Thyroid gland (tissue), 4 donors: Measurements from ENCODE around the gene TMEFF2.

Source experiments
- POLR2A ChIP-seq, 2 donors: fragments of 450-650 bp; IDR thresholded peaks; one replicate each; pipeline ENCODE4 v1.6.1; 2017; ENCODE audit warnings: antibody characterized with exemption in 2 of 2, mild to moderate bottlenecking in 2 of 2, moderate library complexity in 1 of 2
- TF ChIP-seq, protein P1 (sequence below), 6 experiments: fragments of 200-600 bp in 3 of 6; fragments of 450-650 bp in 3 of 6; sonication (generic) in 3 of 6; IDR thresholded peaks; one replicate each; pipeline ENCODE4 v1.5.1; 2016 to 2019; ENCODE audit warnings: antibody characterized with exemption in 6 of 6, mild to moderate bottlenecking in 2 of 6, inconsistent platforms in 1 of 6, moderate library complexity in 1 of 6

DNA sequence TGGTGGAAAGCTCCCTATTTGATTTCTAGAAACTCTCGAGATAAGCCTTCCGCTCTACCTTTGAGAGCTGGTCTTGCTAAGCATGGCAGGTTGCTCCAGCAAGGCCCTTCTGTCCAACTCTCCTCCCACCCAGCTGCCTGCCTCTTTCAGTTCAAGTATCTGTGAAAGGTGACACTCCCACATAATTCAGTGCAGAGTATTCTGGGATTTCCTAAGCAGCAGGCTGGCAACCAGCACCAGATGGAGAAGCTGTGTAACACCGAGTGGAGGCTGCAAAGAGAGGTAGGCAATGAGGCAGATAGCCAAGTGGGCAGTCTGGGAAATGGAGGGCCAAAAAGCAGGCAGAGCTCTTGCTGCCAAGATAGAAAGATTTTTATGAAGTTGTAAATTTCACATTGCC is 259.5 kb downstream of the TMEFF2 start:
- TF ChIP-seq POLR2A (IDR thresholded peaks at IDR 0.05): no peak
- TF ChIP-seq, protein P1, sequence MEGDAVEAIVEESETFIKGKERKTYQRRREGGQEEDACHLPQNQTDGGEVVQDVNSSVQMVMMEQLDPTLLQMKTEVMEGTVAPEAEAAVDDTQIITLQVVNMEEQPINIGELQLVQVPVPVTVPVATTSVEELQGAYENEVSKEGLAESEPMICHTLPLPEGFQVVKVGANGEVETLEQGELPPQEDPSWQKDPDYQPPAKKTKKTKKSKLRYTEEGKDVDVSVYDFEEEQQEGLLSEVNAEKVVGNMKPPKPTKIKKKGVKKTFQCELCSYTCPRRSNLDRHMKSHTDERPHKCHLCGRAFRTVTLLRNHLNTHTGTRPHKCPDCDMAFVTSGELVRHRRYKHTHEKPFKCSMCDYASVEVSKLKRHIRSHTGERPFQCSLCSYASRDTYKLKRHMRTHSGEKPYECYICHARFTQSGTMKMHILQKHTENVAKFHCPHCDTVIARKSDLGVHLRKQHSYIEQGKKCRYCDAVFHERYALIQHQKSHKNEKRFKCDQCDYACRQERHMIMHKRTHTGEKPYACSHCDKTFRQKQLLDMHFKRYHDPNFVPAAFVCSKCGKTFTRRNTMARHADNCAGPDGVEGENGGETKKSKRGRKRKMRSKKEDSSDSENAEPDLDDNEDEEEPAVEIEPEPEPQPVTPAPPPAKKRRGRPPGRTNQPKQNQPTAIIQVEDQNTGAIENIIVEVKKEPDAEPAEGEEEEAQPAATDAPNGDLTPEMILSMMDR (IDR thresholded peaks at IDR 0.05): no peak
